ENCODE data around the gene THRA. TPM values are rescaled to one million over a fixed set of nuclear protein-coding genes. Genes with fewer than 3 reads are reported as not detected.

The THRA gene
- total RNA-seq, 1 experiment from 2014 or later, result 11.4 TPM

DNA sequence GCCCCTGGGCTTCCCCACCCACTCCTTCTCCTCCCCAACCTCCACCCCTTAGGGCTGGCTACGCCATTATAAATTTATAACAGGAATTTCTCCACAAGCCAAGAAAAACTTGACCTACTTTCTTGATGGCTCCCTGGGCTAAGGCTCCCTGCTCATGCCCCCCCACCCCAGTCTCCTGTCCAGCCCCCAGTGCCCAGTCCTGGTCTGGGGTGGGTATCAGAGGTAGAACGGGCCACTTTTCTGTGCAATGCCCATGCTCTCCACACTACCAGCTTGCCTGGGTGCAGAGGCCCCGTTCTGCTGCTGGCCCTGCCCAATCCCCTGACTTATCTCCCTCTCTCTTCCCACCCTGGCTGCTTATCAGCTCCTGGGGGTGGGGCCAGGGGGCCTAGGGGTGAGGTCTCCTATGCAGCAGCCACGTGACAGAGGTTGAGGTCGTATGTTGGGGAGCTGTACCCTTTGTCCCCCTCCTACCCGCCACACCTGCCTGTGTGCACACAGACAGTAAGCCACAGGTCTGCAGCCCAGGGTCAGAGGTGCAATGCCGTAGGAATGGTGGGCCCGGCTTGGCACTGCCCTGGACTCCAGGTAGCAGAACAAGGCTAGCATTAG, 10.1 kb downstream of the THRA start:
- no peak overlapping the region for H2AFZ ChIP-seq
- POLR2A ChIA-PET (ENCODE audit: unreplicated experiment), result no interaction called here
- H3K27me3 ChIP-seq (ENCODE audit: insufficient read depth, low read depth), result no peaks in the 10 kb centered on the region
- BruUV-seq (replicated peaks), result no TSS peak
- CTCF ChIA-PET, result no interaction called here
- no peak overlapping the region for H3K4me3 ChIP-seq
- H3K27ac ChIP-seq, result no peak overlapping the region
- H3K9me3 ChIP-seq (ENCODE audit: insufficient read depth, low read depth), result no peaks in the 10 kb centered on the region
- H3K9me2 ChIP-seq (ENCODE audit: insufficient read depth), result no peaks in the 10 kb centered on the region
- H4K20me1 ChIP-seq (ENCODE audit: insufficient read depth), result no peaks in the 10 kb centered on the region; the same call in 1 of the 2 replicates
- H3K4me2 ChIP-seq, result no peak overlapping the region
- peaks cover 18% of the 10 kb centered on the region for H3K4me1 ChIP-seq (replicated peaks; ENCODE audit: insufficient read depth)
- no peak for DNase-seq
- no peak for TF ChIP-seq EZH2 (IDR thresholded peaks at IDR 0.05; ENCODE audit: low read depth)
- TF ChIP-seq, protein P1, sequence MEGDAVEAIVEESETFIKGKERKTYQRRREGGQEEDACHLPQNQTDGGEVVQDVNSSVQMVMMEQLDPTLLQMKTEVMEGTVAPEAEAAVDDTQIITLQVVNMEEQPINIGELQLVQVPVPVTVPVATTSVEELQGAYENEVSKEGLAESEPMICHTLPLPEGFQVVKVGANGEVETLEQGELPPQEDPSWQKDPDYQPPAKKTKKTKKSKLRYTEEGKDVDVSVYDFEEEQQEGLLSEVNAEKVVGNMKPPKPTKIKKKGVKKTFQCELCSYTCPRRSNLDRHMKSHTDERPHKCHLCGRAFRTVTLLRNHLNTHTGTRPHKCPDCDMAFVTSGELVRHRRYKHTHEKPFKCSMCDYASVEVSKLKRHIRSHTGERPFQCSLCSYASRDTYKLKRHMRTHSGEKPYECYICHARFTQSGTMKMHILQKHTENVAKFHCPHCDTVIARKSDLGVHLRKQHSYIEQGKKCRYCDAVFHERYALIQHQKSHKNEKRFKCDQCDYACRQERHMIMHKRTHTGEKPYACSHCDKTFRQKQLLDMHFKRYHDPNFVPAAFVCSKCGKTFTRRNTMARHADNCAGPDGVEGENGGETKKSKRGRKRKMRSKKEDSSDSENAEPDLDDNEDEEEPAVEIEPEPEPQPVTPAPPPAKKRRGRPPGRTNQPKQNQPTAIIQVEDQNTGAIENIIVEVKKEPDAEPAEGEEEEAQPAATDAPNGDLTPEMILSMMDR (conservative IDR thresholded peaks at IDR 0.05), result no peak
- H3K79me2 ChIP-seq (ENCODE audit: low read depth), result no peaks in the 10 kb centered on the region
- H3K36me3 ChIP-seq (ENCODE audit: low read depth), result no peaks in the 10 kb centered on the region
- peaks cover 5% of the 10 kb centered on the region; the same call in 1 of the 2 replicates for H3F3A ChIP-seq (ENCODE audit: insufficient read depth, low read depth)
- intact Hi-C loops (cut with micrococcal nuclease; ENCODE audit: unreplicated experiment), result no loop called here

DNA sequence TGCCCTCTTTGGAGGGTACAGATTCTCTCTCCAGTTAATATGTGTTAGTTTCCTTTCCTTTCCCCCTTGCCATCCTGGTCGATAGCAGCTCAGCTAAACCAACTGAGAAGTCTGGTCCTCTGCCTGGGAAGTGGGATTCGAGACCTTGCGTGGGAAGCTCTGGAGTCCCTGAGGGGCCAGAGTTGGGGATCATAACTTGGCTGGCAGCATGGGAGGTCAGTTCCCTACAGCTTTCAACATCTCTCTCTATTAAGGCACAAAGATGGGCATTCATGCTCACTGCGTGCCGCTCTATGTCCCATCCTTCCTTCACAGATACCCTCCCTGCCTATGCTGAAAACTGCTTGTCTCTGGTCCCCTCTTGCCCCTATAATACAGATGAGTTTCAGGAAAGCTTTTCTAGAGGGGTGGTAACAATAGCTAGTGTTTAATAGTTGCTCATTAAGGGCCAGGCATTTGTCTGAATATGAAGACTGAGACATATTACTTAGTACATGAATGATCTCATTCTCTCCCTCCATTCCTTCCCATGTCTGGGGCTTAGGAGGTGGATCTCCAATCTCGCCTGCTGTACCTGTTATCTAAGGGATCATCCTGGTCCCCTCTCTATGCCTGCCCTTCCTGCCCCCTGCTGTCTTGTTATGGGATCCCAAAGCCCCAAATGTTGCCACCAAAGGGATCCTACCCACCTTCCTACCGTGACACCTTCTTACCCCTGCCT, 10.8 kb downstream of the THRA start:
- Histone ChIP-seq H3K27ac (no peak overlapping the region), H2AFZ (no peak overlapping the region), H3F3A (ENCODE audit: insufficient read depth, low read depth) (peaks cover 13% of the 10 kb centered on the region; the same call in 1 of the 2 replicates), H3K4me3 (no peak overlapping the region), H3K4me2 (no peak overlapping the region), H3K9me3 (ENCODE audit: insufficient read depth, low read depth) (no peaks in the 10 kb centered on the region), H4K20me1 (ENCODE audit: insufficient read depth) (no peaks in the 10 kb centered on the region; the same call in 1 of the 2 replicates), H3K4me1 (replicated peaks; ENCODE audit: insufficient read depth) (peaks cover 18% of the 10 kb centered on the region), H3K36me3 (ENCODE audit: low read depth) (no peaks in the 10 kb centered on the region), H3K79me2 (ENCODE audit: low read depth) (no peaks in the 10 kb centered on the region), H3K27me3 (ENCODE audit: insufficient read depth, low read depth) (no peaks in the 10 kb centered on the region), H3K9me2 (ENCODE audit: insufficient read depth) (no peaks in the 10 kb centered on the region)
- ChIA-PET POLR2A (ENCODE audit: unreplicated experiment) (no interaction called here), CTCF (interaction anchor here (0.7 to 1.9 kb wide), 3 partner anchors 9 to 39 kb away, joined by 4 to 8 read pairs (median 4); partner anchors contain the start of gene MED24)
- no TSS peak for BruUV-seq (replicated peaks)
- TF ChIP-seq, protein P1 (conservative IDR thresholded peaks at IDR 0.05), result no peak
- TF ChIP-seq EZH2 (IDR thresholded peaks at IDR 0.05; ENCODE audit: low read depth), result no peak
- intact Hi-C loops (cut with micrococcal nuclease; ENCODE audit: unreplicated experiment), result no loop called here
- no peak for DNase-seq

DNA sequence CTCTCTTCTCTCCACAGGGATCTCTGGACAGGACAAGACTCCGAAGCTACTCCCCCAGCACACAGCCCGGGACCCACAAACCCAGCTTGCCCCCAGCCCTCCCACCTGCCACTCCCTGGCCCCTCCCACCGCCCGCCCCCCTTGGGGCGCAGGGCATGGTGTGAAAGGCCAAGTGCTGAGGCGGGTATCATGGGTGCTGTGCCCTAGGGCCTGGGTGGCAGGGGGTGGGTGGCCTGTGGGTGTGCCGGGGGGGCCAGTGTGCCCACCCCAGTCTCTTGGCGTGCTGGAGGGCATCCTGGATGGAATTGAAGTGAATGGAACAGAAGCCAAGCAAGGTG, 11.4 kb downstream of the THRA start:
- Histone ChIP-seq H3K27ac (no peak overlapping the region), H3K27me3 (ENCODE audit: insufficient read depth, low read depth) (no peaks in the 10 kb centered on the region), H3K9me3 (ENCODE audit: insufficient read depth, low read depth) (no peaks in the 10 kb centered on the region), H3F3A (ENCODE audit: insufficient read depth, low read depth) (peaks cover 17% of the 10 kb centered on the region; the same call in 1 of the 2 replicates), H3K4me1 (replicated peaks; ENCODE audit: insufficient read depth) (peaks cover 18% of the 10 kb centered on the region), H3K4me2 (no peak overlapping the region), H3K4me3 (no peak overlapping the region), H2AFZ (no peak overlapping the region), H4K20me1 (ENCODE audit: insufficient read depth) (no peaks in the 10 kb centered on the region; the same call in 1 of the 2 replicates), H3K79me2 (ENCODE audit: low read depth) (no peaks in the 10 kb centered on the region), H3K9me2 (ENCODE audit: insufficient read depth) (no peaks in the 10 kb centered on the region), H3K36me3 (ENCODE audit: low read depth) (no peaks in the 10 kb centered on the region)
- no TSS peak for BruUV-seq (replicated peaks)
- POLR2A ChIA-PET (ENCODE audit: unreplicated experiment), result no interaction called here
- CTCF ChIA-PET, result interaction anchor here (1.3 to 1.9 kb wide), 2 partner anchors 9 to 38 kb away, joined by 4 to 8 read pairs; no protein-coding TSS in a partner anchor
- intact Hi-C loops (cut with micrococcal nuclease; ENCODE audit: unreplicated experiment), result no loop called here
- DNase-seq, result no peak
- TF ChIP-seq, protein P1 (conservative IDR thresholded peaks at IDR 0.05), result no peak
- TF ChIP-seq EZH2 (IDR thresholded peaks at IDR 0.05; ENCODE audit: low read depth), result no peak
